ACHN (cell line): ENCODE results near the gene ARL3.

ENCODE experiments used
- DNase-seq: peaks from one replicate; pipeline ENCODE4 v3.0.0-alpha.2; 2015
- in situ Hi-C: cut with HindIII; loops from 2 replicates; pipeline ENCODE4 v1.10.0; 2017; ENCODE audit warnings: low sequenced_read_pairs, low pct_ligation_motif_present, low pct_unique_long_range_greater_than_20kb

The ARL3 gene

DNA sequence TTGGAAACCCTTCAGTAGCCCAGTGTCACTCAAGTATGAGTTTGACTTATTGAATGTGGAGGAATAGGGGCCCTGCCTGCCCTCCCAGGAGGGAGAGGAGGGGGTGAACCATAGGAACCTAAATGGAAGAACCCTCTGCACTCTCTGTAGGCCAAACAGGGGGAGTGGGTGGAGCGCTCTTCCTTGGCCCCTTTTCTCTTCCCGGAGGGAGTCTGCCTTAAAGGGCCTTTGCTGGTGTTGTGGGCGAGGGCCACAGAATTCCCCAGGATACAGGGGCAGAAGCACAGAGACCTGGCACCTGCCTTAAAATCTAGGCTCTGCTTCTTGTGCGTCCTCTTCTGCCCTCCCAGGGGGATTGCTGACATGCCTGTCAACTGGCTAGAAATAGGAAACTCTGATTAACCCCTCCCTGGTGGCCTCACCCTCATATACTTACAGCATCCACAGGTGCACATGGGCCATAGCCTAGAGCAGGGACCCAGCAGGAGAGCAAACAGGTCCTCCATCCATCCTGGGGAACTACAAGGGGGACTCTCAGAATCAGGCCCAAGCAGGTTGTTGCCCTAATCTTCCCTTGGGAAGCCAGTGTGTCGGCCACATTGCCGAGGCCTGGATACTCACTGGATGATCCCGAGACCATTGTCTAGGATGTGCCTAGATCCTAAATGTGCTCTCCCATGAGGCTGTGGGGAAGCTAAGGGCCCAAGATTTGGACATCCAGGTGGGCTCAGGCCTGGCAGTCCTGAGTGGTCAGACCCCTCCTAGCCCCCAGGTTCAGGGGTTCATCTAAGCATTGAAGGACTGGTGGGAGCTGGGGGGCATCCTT lies 66.5 kb downstream of the ARL3 start:
- in situ Hi-C loops: no loop called here
- DNase-seq: no peak

DNA sequence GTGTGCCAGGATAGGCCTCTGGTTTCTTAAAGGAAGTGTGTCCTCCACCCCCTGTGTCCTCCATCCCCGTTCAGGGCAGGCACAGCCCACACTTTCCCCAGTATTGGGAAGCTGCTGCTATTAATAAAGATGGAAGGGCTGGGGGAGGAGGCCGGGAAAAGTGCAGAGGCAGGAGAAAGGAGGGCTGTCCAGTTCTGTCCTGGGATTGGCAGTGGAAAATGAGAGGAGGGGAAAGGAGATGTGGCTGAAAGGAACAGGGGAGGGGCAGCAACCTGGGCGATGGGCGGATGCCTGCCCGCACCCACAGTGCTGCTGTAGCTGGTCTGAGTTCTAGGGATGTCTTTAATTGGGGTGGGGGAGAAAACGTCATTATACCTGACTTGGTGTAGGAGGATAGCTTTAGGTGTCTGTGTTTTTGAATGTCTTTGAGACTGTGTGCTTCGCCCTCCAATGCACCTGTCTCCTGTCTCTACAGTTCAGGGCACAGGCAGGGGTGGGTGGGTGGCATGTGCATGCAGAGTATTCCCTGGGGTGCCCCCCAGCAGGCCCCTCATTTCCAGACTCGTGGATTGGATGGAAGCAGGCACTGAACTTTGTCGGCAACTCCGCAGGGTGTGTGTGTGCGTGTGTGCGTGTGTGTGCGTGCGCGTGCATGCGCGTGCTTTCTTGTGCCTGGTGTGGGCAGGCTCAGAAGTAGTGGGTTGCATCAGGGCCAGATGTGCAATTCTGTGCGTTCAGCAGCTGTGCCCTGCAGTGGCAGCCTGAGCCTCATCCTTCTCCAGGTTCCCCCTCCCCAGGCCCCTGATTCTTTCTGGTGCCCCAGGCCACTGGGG lies 67.4 kb downstream of the ARL3 start:
- in situ Hi-C loops: no loop called here

DNA sequence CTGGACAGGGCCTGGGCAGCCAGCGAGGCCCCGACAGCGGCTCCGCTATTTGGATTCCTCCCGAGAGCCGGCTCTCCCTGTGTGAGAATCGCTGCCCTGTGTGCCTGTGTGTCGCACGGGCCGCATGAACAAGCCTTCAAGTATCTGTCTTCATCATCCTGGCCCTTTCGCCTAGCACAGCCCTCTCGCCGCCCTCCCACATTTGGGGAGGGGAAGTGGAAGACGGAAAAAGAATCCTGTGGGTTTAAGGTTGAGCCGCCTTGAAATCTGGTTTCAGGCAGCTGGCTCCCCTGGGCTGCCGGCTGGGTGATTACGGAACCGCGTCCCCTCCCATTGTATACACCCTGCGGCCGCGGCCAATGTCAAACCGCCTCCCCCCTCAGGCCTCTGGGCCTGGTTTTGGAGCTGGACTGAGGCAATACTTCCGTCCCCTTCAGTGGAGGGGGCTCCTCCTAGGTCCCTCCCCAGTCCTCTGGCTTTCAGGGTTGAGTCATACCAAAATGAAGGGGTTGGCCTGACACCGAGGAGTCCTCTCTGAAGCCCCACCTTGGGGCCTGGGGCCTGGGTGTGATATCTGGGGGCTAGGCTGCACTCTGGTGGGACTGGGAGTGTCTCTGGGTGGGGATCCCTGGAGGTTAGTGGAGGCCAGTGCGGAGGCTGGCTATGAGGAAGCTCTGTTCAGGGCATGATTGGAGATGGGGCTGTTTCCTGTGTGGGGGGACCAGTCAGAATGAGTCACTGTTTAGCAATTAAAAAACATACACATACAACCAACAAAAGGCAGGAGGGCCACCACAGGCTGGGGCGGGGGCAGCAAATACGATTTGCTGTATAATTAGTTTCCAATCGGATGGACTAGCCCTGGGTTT lies 68.2 kb downstream of the ARL3 start:
- peak; percentile 70 for DNase-seq
- in situ Hi-C loops: no loop called here

More for the DNA sequence above, 67.4 kb downstream of the ARL3 start:
- peak; percentile 33 for DNase-seq

DNA sequence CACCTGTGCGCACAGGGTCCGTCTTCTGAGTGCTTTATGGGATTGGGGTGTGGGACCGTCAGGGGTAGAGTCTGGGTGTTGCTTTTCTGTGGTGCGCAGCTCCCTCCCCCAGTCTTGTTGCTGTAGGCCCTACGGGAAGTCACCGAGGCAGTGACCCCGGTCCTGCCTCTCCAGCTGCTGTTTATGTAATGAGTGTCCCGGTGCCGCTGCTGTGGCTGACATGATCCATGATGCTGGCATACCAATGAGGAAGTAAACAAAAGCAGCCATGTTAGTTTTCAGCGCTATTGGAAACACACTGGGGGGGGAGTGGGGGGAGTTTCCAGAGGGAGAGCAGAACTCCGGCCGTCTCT lies 68.8 kb downstream of the ARL3 start:
- in situ Hi-C loops: no loop called here
- peak; percentile 71 for DNase-seq

DNA sequence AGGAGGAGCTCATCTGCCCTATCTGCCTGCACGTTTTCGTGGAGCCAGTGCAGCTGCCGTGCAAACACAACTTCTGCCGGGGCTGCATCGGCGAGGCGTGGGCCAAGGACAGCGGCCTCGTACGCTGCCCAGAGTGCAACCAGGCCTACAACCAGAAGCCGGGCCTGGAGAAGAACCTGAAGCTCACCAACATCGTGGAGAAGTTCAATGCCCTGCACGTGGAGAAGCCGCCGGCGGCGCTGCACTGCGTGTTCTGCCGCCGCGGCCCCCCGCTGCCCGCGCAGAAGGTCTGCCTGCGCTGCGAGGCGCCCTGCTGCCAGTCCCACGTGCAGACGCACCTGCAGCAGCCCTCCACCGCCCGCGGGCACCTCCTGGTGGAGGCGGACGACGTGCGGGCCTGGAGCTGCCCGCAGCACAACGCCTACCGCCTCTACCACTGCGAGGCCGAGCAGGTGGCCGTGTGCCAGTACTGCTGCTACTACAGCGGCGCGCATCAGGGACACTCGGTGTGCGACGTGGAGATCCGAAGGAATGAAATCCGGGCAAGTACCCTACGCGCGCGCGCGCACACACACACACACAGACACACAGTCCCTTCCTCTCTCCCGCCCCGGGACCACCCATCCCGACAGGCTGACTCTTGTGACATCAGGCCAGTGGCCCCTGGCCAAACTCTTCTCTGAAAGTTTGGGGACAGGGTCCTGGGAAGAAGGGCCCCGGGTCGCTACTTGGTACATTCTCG lies 69.4 kb downstream of the ARL3 start:
- peak; percentile 82 for DNase-seq
- in situ Hi-C loops: no loop called here

DNA sequence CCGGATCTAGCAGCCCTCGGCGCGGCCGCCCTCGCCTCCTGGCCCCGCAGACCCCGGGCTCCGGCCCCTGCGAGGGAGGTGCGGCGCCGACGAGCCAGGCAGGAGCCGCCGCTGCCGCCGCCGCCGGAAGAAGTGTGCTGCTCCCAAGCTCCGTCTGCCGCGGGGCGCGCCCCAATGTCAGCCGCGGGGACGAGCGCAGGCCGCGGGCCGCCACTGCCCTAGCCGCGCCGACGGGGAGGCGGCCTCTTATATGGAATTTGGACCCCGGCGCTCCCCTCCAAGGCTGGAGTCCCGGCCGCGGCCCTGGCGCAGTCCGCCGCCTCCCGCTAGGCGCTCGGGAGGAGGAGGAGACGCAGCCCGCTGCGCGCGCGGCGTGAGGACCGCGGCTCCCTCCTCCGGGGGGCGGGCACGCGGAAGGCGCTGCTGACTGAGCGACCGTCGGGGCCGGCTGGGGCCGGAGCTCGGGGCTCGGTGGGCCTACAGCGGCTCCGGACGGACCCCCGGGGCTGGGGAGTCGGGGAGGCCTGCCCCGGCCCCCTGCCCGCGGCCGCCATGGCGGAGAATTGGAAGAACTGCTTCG lies 70.0 kb downstream of the ARL3 start, which contains the start of gene TRIM8:
Gene TRIM8, plus strand, starts transcription at position 414 of the 580 bp plus-strand sequence. Its CDS starts 139 bp downstream, at position 553.
- DNase-seq: peak; percentile 51

DNA sequence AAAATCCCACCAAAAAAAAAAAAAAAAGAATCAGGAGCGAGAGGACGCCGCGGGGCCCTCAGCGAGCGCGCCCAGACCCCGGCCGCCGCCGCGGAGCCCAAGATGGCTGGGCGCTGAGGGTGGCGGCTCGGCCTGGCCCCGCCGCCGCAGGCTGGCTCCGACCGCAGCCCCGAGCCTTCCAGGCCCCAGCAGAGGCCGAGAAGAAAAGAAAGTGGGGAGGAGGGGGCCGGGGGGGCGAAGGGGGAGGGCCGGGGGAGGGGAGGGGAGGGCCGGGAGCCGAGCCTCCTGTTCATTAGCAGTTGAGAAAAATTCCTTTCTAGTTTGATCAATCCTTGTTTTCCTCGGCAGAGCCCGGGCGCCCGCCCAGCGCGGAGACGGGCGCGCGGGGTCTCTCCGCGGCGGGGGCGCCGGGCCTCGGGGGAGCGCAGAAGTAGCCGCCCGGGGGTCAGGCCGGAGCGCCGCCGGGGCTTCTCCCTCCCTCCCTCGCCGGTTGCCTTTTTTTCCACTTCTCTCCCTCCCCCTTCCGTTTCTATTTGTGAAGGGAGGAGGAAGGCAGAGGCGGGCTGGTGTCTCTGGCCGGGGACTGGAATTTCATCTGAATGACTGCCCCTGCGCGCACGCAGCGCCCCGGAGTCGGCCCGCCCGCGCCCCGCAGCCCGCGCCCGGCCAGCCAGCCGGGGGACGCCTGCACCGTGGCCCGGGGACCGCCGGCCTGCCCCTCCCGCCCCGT lies 70.7 kb downstream of the ARL3 start:
- DNase-seq: peak; percentile 75
- in situ Hi-C loops: no loop called here

More for the DNA sequence above, 70.0 kb downstream of the ARL3 start, which contains the start of gene TRIM8:
- in situ Hi-C loops: no loop called here

DNA sequence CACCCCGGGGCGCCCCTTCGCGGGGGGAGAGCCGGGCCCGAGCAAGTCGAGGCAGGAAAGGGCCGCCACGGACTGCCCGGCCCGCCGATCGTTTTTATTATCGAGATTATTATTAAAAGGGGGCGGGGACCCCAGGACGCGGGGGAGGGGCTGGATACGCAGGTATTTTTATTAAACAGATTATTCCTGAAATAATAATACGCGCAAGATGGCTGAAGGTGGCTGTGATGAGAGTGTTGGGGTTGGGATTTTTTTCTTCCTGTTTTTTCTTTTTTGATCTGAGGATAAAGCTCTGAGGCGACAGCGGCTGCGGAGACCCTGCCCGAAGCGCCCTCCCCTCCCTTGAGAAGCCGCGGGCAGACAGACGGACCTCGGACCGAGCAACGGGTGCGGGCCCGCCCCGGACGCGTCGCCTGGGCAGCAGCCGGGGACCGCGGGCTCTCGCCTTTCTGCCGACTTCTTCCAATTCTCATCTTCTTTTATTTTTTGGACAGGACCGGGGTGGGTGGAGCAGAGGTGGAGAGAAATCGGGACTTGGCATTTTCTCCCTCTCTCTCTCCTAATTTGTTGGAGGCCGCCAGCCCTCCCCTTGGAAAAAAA lies 71.4 kb downstream of the ARL3 start:
- in situ Hi-C loops: no loop called here
- peak; percentile 58 for DNase-seq

DNA sequence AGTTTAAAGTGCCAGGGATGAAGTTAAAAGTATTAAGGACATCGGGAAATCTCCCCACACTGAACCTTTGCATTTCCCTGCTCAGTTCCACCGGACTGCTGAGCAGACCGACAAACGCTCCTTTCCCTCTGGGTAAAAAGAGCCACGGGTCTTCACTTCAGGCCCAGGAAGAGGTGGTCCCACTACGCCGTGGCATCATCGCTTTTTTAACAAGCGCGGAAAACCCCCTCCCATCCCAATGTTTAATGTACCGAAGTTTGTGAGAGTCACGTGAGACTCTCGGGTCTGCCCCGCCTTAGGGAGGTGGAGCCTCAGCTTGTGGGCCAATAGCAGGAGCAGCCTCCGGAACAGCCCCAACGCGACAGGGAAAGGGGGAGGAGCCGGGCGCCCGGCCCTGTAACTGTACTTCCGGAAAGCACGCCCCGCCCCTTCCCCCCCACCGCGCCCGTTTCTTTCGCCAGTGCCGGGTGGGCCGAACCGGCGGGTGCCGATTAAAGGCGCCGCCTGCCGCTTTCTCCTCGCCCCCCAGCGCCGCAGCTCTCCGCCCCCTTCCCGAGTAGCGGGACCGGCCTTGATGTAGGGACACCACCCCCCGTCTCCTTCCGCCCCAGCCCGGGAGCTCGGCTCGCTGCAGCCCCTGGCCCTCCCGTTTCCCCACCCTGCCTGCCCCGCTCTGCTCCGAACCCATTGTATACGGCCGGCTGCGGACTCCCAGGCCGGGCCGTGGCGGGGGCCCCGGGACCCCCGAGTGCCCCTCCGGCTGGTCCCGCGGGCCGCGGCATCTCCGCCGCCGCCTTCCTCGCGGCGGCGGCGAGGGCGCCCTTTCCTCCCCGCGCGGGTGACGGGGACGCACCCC lies 72.1 kb downstream of the ARL3 start:
- peak; percentile 97 for DNase-seq
- in situ Hi-C loops: no loop called here

DNA sequence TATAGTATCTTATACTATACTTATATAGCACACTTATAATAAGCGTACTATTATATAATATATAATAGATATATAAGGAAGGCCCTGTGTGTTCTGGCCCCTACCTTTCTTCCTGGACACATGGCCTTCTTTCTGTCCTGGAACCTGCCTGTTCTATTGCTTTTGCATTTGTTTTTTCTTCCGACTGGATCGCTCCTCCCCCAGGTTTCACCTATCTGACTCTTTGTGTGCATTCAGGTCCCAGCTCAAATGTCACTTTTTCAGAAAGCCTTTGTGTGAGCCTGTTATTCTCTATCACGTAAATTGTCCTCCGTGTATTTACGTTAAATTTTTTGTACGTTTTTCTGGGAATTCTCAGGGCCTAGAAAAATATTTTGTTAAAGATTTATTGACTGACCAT lies 72.8 kb downstream of the ARL3 start:
- in situ Hi-C loops: no loop called here
- peak; percentile 30 for DNase-seq

DNA sequence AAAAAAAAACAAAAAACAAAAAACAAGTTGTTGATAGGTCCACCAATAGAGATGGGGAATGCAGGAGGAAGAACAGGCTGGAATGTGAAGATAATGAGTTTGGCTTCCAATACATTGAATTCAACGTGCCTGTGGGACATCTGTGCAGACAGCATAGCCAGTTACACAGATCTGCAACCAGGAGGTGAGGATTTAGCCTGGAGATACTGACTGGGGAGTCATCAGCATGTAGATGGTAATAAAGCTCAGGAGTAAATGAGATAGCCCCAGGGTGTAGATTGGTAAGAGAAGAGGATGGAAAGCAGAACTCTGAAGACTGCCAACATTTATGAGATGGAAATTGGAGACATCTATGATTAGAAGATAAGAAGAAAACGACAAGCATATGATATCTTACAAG lies 74.7 kb downstream of the ARL3 start:
- in situ Hi-C loops: no loop called here

DNA sequence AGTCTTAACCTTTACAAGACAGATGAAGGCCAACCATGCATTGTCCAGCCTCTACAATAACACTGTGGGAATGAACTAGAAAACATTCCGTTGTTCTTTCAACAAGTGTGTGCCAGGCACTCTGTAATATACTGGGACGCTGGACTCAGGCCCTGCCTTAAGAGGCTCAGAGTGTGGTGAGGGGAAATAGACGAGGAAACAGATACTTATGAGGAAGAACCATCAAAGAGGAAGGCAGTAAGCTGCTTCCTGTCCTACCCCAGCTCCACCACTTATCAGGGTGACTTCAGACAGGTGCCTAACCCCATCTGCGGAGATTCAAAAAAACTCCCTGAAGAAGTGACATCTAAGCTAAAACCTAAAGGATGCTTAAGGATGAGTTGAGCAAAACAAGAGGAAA lies 78.8 kb downstream of the ARL3 start:
- in situ Hi-C loops: no loop called here
- no peak for DNase-seq

More for the DNA sequence above, 74.7 kb downstream of the ARL3 start:
- no peak for DNase-seq

DNA sequence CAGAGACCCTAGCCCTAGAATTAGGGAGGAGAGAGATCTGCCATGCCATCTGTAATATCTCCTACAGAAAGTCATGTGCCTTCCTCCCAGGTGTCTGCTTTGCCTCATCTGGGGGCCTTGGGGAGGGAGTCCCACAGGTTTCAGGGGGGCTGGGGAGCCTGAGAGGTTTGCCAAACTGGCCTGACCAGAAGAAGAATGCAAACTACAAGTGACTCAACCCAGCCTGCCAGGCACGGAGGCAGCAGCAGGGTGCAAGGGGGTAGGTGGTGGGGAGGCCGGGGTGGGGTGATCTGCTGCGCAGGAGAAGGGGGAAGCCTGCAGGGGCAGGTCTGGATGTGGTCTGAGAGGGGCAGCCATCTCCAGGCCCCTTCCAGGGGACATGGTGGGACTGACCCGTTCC lies 79.5 kb downstream of the ARL3 start:
- no peak for DNase-seq
- in situ Hi-C loops: no loop called here

DNA sequence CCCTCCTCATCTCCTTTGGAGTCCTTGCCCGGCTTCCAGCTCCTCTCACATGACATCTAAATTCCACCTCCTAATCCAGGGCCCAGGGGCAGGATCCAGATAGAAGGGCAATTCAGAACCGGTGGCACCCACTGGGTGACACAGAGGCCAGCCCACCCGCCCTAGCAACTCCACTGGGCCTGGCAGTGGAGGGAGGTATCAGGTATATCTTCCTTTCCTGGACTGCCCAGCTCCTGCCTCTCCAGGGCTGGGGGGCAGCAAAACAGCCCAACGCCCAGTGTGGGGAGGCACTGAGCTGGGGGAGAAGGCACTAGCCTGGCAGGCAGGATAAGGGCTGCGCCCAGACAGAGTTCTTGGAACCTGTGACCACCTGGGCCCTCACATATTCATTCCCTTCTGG lies 80.3 kb downstream of the ARL3 start:
- DNase-seq: no peak
- in situ Hi-C loops: no loop called here

DNA sequence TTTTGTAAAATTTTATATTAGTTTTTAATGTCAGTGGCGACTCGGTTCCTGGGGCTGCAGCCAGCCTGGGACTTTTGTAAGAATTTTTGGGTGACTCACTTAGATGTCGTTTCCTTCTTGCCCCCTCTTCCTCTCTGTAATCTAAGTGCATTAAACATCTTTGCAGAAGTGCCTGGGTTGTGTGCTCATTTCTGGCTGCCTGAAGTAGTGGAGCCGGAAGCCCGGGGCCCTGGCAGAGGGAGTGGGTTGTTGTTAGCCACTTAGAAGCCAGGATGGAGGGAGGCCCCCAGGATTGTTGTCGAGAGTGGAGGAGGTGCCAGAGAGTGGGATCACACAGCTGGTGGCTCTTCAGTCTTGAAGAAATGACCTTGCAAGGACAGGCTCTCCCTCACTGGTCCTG lies 80.9 kb downstream of the ARL3 start:
- in situ Hi-C loops: no loop called here
- no peak for DNase-seq
